NCI-H146 (cell line): ENCODE data around the gene COTL1.

Experiments used
- DNase-seq: peaks from one replicate; lab custom pipeline; 2025; lab: John Stamatoyannopoulos, UW

Gene COTL1

GRCh38 chr16:84548971-84549844 lies 68.7 kb downstream of the COTL1 start:
- no peak for DNase-seq

GRCh38 chr16:84548508-84548907 lies 69.4 kb downstream of the COTL1 start:
- no peak for DNase-seq

- no peak for DNase-seq
Observed at GRCh38 chr16:84547546-84548061, 70.3 kb downstream of the COTL1 start.

- no peak for DNase-seq
Observed at GRCh38 chr16:84546669-84547545, 71.0 kb downstream of the COTL1 start.

GRCh38 chr16:84545114-84545737 lies 72.7 kb downstream of the COTL1 start:
- DNase-seq, result no peak

- DNase-seq, result no peak
Observed at GRCh38 chr16:84544031-84544773, 73.7 kb downstream of the COTL1 start.

GRCh38 chr16:84543253-84543652 lies 74.6 kb downstream of the COTL1 start:
- no peak for DNase-seq

- no peak for DNase-seq
Observed at GRCh38 chr16:84541999-84542817, 75.7 kb downstream of the COTL1 start.

- DNase-seq, result no peak
Observed at GRCh38 chr16:84540194-84540593, 77.7 kb downstream of the COTL1 start.

- DNase-seq, result no peak
Observed at GRCh38 chr16:84538222-84538840, 79.5 kb downstream of the COTL1 start.

- DNase-seq, result no peak
Observed at GRCh38 chr16:84537491-84538151, 80.3 kb downstream of the COTL1 start.

GRCh38 chr16:84535851-84536250 lies 82.0 kb downstream of the COTL1 start:
- no peak for DNase-seq

- DNase-seq, result no peak
Observed at GRCh38 chr16:84535408-84535807, 82.5 kb downstream of the COTL1 start.

GRCh38 chr16:84534815-84535214 lies 83.1 kb downstream of the COTL1 start:
- DNase-seq, result no peak

GRCh38 chr16:84532855-84533486 lies 84.9 kb downstream of the COTL1 start:
- DNase-seq, result no peak

- DNase-seq, result no peak
Observed at GRCh38 chr16:84532291-84532724, 85.6 kb downstream of the COTL1 start.

- DNase-seq, result no peak
Observed at GRCh38 chr16:84531671-84532111, 86.2 kb downstream of the COTL1 start.

- DNase-seq, result no peak
Observed at GRCh38 chr16:84530590-84530989, 87.3 kb downstream of the COTL1 start.

GRCh38 chr16:84529607-84530006 lies 88.3 kb downstream of the COTL1 start:
- DNase-seq, result no peak
